CD14-positive monocyte (primary cell): ENCODE data around the gene DEGS2. TPM values are rescaled to one million over a fixed set of nuclear protein-coding genes. Genes with fewer than 3 reads are reported as not detected.

Source experiments
- DNase-seq, 3 donors: peaks; one replicate each; pipeline ENCODE4 v3.0.0-alpha.2; 2011 to 2022
- H2AFZ ChIP-seq: 2 replicates; pipeline ENCODE4 v1.6.0; 2012; ENCODE audit warnings: mild to moderate bottlenecking, low read depth, low read length, inconsistent platforms; ENCODE audit not compliant: insufficient read depth, poor library complexity, severe bottlenecking
- H3K27ac ChIP-seq, 2 donors: 1 replicate in 1 of 2; 2 replicates in 1 of 2; pipeline ENCODE4 v1.5.1; 2012 to 2013; ENCODE audit warnings: low read length in 2 of 2, control low read depth in 1 of 2, inconsistent platforms in 1 of 2, low read depth in 1 of 2, mild to moderate bottlenecking in 1 of 2
- H3K27me3 ChIP-seq, 2 donors: one replicate each; pipeline versions ENCODE4 v1.6.0 to v1.6.1; 2011 to 2013; ENCODE audit warnings: low read length in 2 of 2; ENCODE audit not compliant: control insufficient read depth in 2 of 2, insufficient read depth in 2 of 2
- H3K36me3 ChIP-seq, 2 donors: replicated peaks in 1 of 2; 1 replicate in 1 of 2; 2 replicates in 1 of 2; pipeline versions ENCODE4 v1.5.1 to v1.6.1; 2012 to 2013; ENCODE audit warnings: low read length in 2 of 2, control low read depth in 1 of 2, inconsistent platforms in 1 of 2, mild to moderate bottlenecking in 1 of 2; ENCODE audit not compliant: insufficient read depth in 2 of 2, control insufficient read depth in 1 of 2
- H3K4me1 ChIP-seq, 2 donors: 1 replicate in 1 of 2; 2 replicates in 1 of 2; pipeline versions ENCODE4 v1.5.1 to v1.6.1; 2012 to 2013; ENCODE audit warnings: low read length in 2 of 2, control low read depth in 1 of 2, inconsistent platforms in 1 of 2, mild to moderate bottlenecking in 1 of 2, moderate library complexity in 1 of 2; ENCODE audit not compliant: insufficient read depth in 2 of 2, control insufficient read depth in 1 of 2
- H3K4me2 ChIP-seq: replicated peaks from 2 replicates; pipeline ENCODE3; 2012; ENCODE audit warnings: low read length, moderate library complexity, mild to moderate bottlenecking; ENCODE audit not compliant: poor library complexity, severe bottlenecking; ENCODE audit errors: extremely low read depth
- H3K4me3 ChIP-seq, 3 experiments: fragments of 200-600 bp in 1 of 3; sonication (generic) in 1 of 3; replicated peaks in 1 of 3; 1 replicate in 2 of 3; 2 replicates in 1 of 3; pipeline ENCODE4 v1.5.1; 2011 to 2013; ENCODE audit warnings: low read length in 3 of 3, mild to moderate bottlenecking in 3 of 3, control low read depth in 2 of 3, low read depth in 2 of 3, inconsistent platforms in 1 of 3, moderate library complexity in 1 of 3
- H3K79me2 ChIP-seq: 2 replicates; pipeline ENCODE4 v1.6.0; 2012; ENCODE audit warnings: mild to moderate bottlenecking, control low read depth, inconsistent platforms, low read length, moderate library complexity; ENCODE audit not compliant: insufficient read depth
- H3K9ac ChIP-seq: 2 replicates; pipeline ENCODE4 v1.6.0; 2017; ENCODE audit warnings: low read length, mild to moderate bottlenecking; ENCODE audit not compliant: insufficient read depth, poor library complexity, severe bottlenecking
- H3K9me3 ChIP-seq, 2 donors: replicated peaks in 1 of 2; 1 replicate in 1 of 2; 2 replicates in 1 of 2; pipeline versions ENCODE4 v1.5.1 to v1.6.1; 2012 to 2013; ENCODE audit warnings: low read length in 2 of 2, control low read depth in 1 of 2; ENCODE audit not compliant: control insufficient read depth in 1 of 2, insufficient read depth in 1 of 2
- H4K20me1 ChIP-seq: 2 replicates; pipeline ENCODE4 v1.6.0; 2012; ENCODE audit warnings: mild to moderate bottlenecking, low read length, control low read depth, moderate library complexity; ENCODE audit not compliant: insufficient read depth
- H3K27ac Mint-ChIP-seq, 7 donors: one replicate each; pipeline ENCODE4 v1.8.0; 2020; ENCODE audit warnings: mild to moderate bottlenecking in 7 of 7, mixed read lengths in 7 of 7, moderate library complexity in 6 of 7, inconsistent platforms in 2 of 7
- H3K27me3 Mint-ChIP-seq, 3 donors: one replicate each; pipeline ENCODE4 v1.8.0; 2021 to 2022; ENCODE audit warnings: low read depth in 3 of 3, mild to moderate bottlenecking in 3 of 3, mixed read lengths in 3 of 3, moderate library complexity in 3 of 3, inconsistent platforms in 1 of 3
- H3K36me3 Mint-ChIP-seq, 2 donors: one replicate each; pipeline ENCODE4 v1.8.0; 2020; ENCODE audit warnings: mixed read lengths in 2 of 2, inconsistent platforms in 1 of 2, mild to moderate bottlenecking in 1 of 2
- H3K4me1 Mint-ChIP-seq: one replicate; pipeline ENCODE4 v1.8.0; 2020; ENCODE audit warnings: mild to moderate bottlenecking, mixed read lengths
- H3K4me3 Mint-ChIP-seq, 2 donors: one replicate each; pipeline ENCODE4 v1.8.0; 2020; ENCODE audit warnings: mild to moderate bottlenecking in 2 of 2, mixed read lengths in 2 of 2, moderate library complexity in 1 of 2
- H3K9me3 Mint-ChIP-seq, 7 donors: one replicate each; pipeline ENCODE4 v1.8.0; 2020 to 2022; ENCODE audit warnings: mixed read lengths in 7 of 7, mild to moderate bottlenecking in 6 of 7, moderate library complexity in 6 of 7, inconsistent platforms in 2 of 7
- CTCF ChIP-seq: fragments of 200-600 bp; IDR thresholded peaks from one replicate; pipeline ENCODE4 v1.8.0; 2022; ENCODE audit warnings: antibody characterized with exemption, mild to moderate bottlenecking
- WGBS: methylation state at CpG from one replicate; pipeline ENCODE4 v1.1.5; 2013; ENCODE audit warnings: missing lambda C conversion rate; ENCODE audit not compliant: insufficient coverage; 5-methylcytosine and 5-hydroxymethylcytosine counted together
- intact Hi-C, 2 donors: fragments of 100-400 bp; cut with micrococcal nuclease; formaldehyde crosslinking; loops; one replicate each; pipeline versions ENCODE4 v1.15.0 to v1.15.1; 2023
- polyA plus RNA-seq, 3 donors: library from polyadenylated mRNA; depleted of rRNA in 1 of 3; unstranded in 2 of 3; stranded (reverse) in 1 of 3; fragments of 300-500 nt in 2 of 3; fragments of >200 nt in 1 of 3; fragmentation: Illumina TruSeq in 2 of 3; gene quantifications; 1 replicate in 2 of 3; 2 replicates in 1 of 3; pipeline ENCODE4 v1.2.3, GENCODE V29; 2012 to 2021

The DEGS2 gene
- polyA plus RNA-seq, 3 donors = 0.07 to 0.36 TPM; not detected in 1

DNA sequence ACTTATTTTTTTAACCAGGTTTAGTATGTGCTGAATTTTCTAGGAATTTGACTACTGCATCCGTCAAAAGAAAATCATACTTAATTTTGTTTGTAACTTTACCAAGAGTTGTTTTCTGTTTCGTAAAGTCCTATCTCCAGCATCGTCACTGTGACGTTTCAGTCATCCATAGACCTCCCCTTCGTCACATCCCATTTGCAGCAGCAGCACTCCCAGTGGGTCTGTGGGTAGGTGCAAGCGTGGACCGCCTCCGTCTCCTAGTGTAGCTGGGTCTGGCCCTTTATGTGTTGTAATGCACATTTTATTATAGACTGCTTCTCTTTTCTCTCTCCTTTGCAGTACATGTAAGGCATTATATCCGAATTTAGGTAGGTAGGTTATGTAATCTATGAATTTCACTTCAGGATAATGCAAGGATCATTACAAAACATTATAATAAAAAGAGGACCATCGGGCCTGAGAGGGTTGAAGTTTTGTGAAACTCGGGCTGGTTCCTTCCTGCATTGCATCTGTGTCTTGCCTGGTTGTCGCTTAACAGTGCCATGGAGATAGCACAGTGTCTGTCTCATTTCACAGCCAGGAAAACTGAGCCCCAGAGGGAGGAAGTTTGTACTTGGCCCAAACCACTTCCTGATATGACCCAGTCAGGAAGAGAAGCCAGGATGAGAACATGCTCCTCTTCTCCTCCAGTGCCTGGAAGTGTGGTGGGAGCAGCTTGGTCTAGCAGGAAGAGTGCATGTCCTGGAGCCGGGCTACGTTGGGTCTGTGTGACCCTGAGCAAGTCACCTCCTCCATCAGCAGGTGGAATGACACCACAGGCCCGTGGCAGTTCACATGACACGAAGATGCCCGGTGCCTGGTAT is 53.0 kb downstream of the DEGS2 start:
- Histone ChIP-seq H3K4me2 (peak overlapping the region; percentile 32), H3K27ac (peak overlapping the region; percentile 69 to 73), H3K36me3 (peaks cover 25 to 53% of the 10 kb centered on the region in 2 donors), H3K9me3 (no peaks in the 10 kb centered on the region), H3K27me3 (no peaks in the 10 kb centered on the region), H3K4me1 (peaks cover 27 to 30% of the 10 kb centered on the region in 2 donors), H4K20me1 (peaks cover 50% of the 10 kb centered on the region), H3K79me2 (peaks cover 7% of the 10 kb centered on the region), H3K9ac (peak overlapping the region; percentile 20), H3K4me3 (peak overlapping the region in 1 of 3 experiments; percentile 33), H2AFZ (peak overlapping the region; percentile 37)
- WGBS = 36% methylated on average over 7 of the region's 17 CpGs
- Mint-ChIP-seq H3K27ac (peak overlapping the region; percentile 86 to 94 (median 91)), H3K4me3 (peak overlapping the region in 1 of 2 donors; percentile 60), H3K27me3 (peaks cover 0 to 4% (median 1%) of the 10 kb centered on the region in 3 donors), H3K4me1 (peaks cover 40% of the 10 kb centered on the region), H3K9me3 (no peaks in the 10 kb centered on the region), H3K36me3 (peaks cover 48 to 51% of the 10 kb centered on the region in 2 donors)
- intact Hi-C loops = loop anchor here (5.0 kb wide), 3 partner anchors 34 to 124 kb away; partner anchors contain the start of gene EVL (in 1 of the 2)
- peak; percentile 58 for TF ChIP-seq CTCF
- peak; percentile 73 to 85 (median 82) for DNase-seq

- peaks cover 27 to 30% of the 10 kb centered on the region in 2 donors for H3K4me1 ChIP-seq
- peaks cover 40% of the 10 kb centered on the region for H3K4me1 Mint-ChIP-seq
- H3K79me2 ChIP-seq = peaks cover 7% of the 10 kb centered on the region
- intact Hi-C loops = loop anchor here (5.0 kb wide), 3 partner anchors 33 to 123 kb away; partner anchors contain the start of gene EVL (in 1 of the 2)
- H3K27me3 ChIP-seq = no peaks in the 10 kb centered on the region
- H3K4me3 Mint-ChIP-seq = peak overlapping the region; percentile 45 to 46
- no peaks in the 10 kb centered on the region for H3K9me3 Mint-ChIP-seq
- no peaks in the 10 kb centered on the region for H3K9me3 ChIP-seq
- peak overlapping the region; percentile 86 to 94 (median 91) for H3K27ac Mint-ChIP-seq
- peak overlapping the region; percentile 69 to 73 for H3K27ac ChIP-seq
- DNase-seq = peak; percentile 26 to 29 (median 29)
- H3K27me3 Mint-ChIP-seq = peaks cover 0 to 4% (median 1%) of the 10 kb centered on the region in 3 donors
- H4K20me1 ChIP-seq = peaks cover 50% of the 10 kb centered on the region
- peak overlapping the region; percentile 32 for H3K4me2 ChIP-seq
- H2AFZ ChIP-seq = peak overlapping the region; percentile 18
- H3K36me3 ChIP-seq = peaks cover 25 to 52% of the 10 kb centered on the region in 2 donors
- no peak for TF ChIP-seq CTCF
- 49% methylated on average over 14 of the region's 16 CpGs for WGBS
- peak overlapping the region in 1 of 3 experiments; percentile 33 for H3K4me3 ChIP-seq
- peaks cover 52 to 54% of the 10 kb centered on the region in 2 donors for H3K36me3 Mint-ChIP-seq
- H3K9ac ChIP-seq = peak overlapping the region; percentile 5
These were observed 53.9 kb downstream of the DEGS2 start for GRCh38 chr14:100105357-100106169.
